Ovary (tissue), 9 donors: ENCODE measurements around the gene ZSCAN9. TPM values are rescaled to one million over a fixed set of nuclear protein-coding genes. Genes with fewer than 3 reads are reported as not detected.
A peak's percentile ranks its signal among the peaks of the same experiment; 100 is the strongest.

Experiments used
- DNase-seq, 5 donors: peaks; one replicate each; pipeline ENCODE4 v3.0.0-alpha.2; 2019 to 2020
- H3K27ac ChIP-seq, 2 donors: fragments of 200-600 bp; one replicate each; pipeline versions ENCODE4 v1.5.1 to v1.8.0; 2019 to 2022
- H3K27me3 ChIP-seq: fragments of 200-600 bp; one replicate; pipeline ENCODE4 v1.8.0; 2022
- H3K36me3 ChIP-seq: fragments of 200-600 bp; sonication (generic); one replicate; pipeline ENCODE4 v1.5.1; 2019
- H3K4me1 ChIP-seq: one replicate; pipeline ENCODE4 v1.8.1; 2013; ENCODE audit warnings: mild to moderate bottlenecking, moderate library complexity; ENCODE audit not compliant: insufficient read depth
- H3K4me3 ChIP-seq: fragments of 200-600 bp; sonication (generic); one replicate; pipeline ENCODE4 v1.5.1; 2017
- H3K9me3 ChIP-seq, 2 donors: fragments of 200-600 bp in 1 of 2; sonication (generic) in 1 of 2; one replicate each; pipeline versions ENCODE4 v1.5.1 to v1.8.1; 2013 to 2019; ENCODE audit warnings: mild to moderate bottlenecking in 1 of 2, moderate library complexity in 1 of 2
- EP300 ChIP-seq: sonication (generic); formaldehyde crosslinking; IDR thresholded peaks from one replicate; pipeline ENCODE4 v1.6.1; 2017; ENCODE audit warnings: antibody characterized with exemption
- POLR2A ChIP-seq: fragments of 450-650 bp; IDR thresholded peaks from one replicate; pipeline ENCODE4 v1.6.1; 2017; ENCODE audit warnings: antibody characterized with exemption, mild to moderate bottlenecking, moderate library complexity
- WGBS, 3 donors: extraction: QIAGEN DNeasy Blood & Tissue Kit in 1 of 3; methylation state at CpG; one replicate each; pipeline versions ENCODE4 v1.1.5 to v1.1.7; 2013 to 2017; 5-methylcytosine and 5-hydroxymethylcytosine counted together
- intact Hi-C, 4 donors: fragments of 100-400 bp; cut with DNase I; formaldehyde crosslinking; loops; one replicate each; pipeline versions ENCODE4 v1.11.0 to v1.15.1; 2022 to 2023
- polyA plus RNA-seq, 2 donors: library from polyadenylated mRNA; stranded (reverse); fragments of 200-250 nt in 1 of 2; fragments of 350-450 nt in 1 of 2; fragmentation: Illumina TruSeq in 1 of 2; extraction: RNeasy Lipid Tissue Mini Kit (QIAGEN cat#74804) in 1 of 2; gene quantifications; one replicate each; pipeline ENCODE4 v1.2.3, GENCODE V29; 2013 to 2014
- total RNA-seq, 7 donors: library from RNA; depleted of rRNA in 2 of 7; stranded (reverse); fragments of >200 nt in 2 of 7; fragmentation: NEBNext Ultra II Directional in 3 of 7; extraction: Animal tissue kit (Norgen Biotek cat#: 25700) in 3 of 7; gene quantifications; one replicate each; pipeline versions ENCODE4 v1.1.0 to v1.2.4, GENCODE V29; 2016 to 2023
- TF ChIP-seq, protein P1 (sequence below), 3 donors: fragments of 450-650 bp in 2 of 3; fragments of 200-600 bp in 1 of 3; IDR thresholded peaks; one replicate each; pipeline versions ENCODE4 v1.5.1 to v1.8.0; 2016 to 2022; ENCODE audit warnings: antibody characterized with exemption in 3 of 3, mild to moderate bottlenecking in 1 of 3
- donor health status: DM: no; HTN: no; CAD: no; lungs with moderate emphysema.
- donor health status: DM: no; HTN: no; CAD: no.
- donor health status: Bipolar disorder and iron deficiency.
- donor health status: DM: yes; HTN: yes; CAD: no.
- donor health status: DM: no; HTN: no; CAD: no.
- donor health status: DM: yes; HTN: yes; CAD: no.

Gene ZSCAN9
- total and polyA plus RNA-seq, 9 donors: 10.0 to 17.5 (median 13.7) TPM

DNA sequence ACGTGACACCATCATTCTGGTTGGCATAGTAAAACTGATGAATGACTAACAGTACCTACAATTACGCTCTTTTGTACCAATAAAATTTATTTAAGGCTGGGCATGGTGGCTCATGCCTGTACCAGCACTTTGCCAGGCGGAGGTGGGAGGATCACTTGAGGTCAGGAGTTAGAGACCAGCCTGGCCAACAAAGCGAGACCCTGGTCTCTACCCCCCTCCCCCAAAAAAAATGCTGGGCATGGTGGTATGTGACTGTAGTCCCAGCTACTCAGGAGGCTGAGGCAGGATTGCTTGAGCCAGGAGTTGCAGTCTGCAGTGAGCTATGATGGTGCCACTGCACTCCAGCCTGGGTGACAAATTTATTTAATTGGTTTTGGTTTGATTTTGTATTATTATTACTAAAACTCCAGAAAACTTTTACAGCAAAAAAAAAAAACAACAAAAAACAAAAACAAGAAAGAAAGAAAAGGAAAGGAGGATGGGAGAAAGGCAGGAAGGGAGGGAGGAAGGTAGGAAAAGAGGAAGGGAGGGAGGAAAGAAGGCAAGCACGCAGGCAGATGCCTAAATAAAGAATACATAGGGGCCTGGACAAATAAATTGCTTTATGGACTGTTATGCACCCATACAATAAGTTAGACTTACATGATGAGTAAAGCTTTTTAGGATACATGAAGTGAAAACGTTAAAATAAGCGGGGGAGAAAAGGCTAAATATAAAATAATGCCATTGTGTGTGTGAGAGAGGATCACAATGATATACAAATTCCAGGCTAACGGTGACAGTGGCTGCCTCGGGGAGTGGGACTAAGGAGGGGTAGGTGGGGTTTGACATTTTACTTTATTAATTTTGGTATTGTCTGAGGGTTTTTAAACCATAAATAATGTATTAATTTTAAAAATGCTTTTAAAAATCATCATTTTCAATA lies 682 bp upstream of the ZSCAN9 start:
- Histone ChIP-seq H3K36me3 (no peaks in the 10 kb centered on the region), H3K4me3 (peak overlapping the region; percentile 89), H3K27me3 (no peaks in the 10 kb centered on the region), H3K4me1 (peaks cover 1% of the 10 kb centered on the region), H3K27ac (no peak overlapping the region), H3K9me3 (no peaks in the 10 kb centered on the region)
- WGBS, 3 donors: 47 to 52% (median 51%) methylated on average over 9 of the region's 9 CpGs
- no peak for DNase-seq
- TF ChIP-seq POLR2A: no peak
- TF ChIP-seq, protein P1, sequence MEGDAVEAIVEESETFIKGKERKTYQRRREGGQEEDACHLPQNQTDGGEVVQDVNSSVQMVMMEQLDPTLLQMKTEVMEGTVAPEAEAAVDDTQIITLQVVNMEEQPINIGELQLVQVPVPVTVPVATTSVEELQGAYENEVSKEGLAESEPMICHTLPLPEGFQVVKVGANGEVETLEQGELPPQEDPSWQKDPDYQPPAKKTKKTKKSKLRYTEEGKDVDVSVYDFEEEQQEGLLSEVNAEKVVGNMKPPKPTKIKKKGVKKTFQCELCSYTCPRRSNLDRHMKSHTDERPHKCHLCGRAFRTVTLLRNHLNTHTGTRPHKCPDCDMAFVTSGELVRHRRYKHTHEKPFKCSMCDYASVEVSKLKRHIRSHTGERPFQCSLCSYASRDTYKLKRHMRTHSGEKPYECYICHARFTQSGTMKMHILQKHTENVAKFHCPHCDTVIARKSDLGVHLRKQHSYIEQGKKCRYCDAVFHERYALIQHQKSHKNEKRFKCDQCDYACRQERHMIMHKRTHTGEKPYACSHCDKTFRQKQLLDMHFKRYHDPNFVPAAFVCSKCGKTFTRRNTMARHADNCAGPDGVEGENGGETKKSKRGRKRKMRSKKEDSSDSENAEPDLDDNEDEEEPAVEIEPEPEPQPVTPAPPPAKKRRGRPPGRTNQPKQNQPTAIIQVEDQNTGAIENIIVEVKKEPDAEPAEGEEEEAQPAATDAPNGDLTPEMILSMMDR (IDR thresholded peaks at IDR 0.05): no peak
- TF ChIP-seq EP300: no peak
- intact Hi-C loops: loop anchor here in 2 of 4 donors (5.0 kb wide), 2 partner anchors 82 to 133 kb away; partner anchors contain the start of gene ZKSCAN8 (in 1 of the 2)

DNA sequence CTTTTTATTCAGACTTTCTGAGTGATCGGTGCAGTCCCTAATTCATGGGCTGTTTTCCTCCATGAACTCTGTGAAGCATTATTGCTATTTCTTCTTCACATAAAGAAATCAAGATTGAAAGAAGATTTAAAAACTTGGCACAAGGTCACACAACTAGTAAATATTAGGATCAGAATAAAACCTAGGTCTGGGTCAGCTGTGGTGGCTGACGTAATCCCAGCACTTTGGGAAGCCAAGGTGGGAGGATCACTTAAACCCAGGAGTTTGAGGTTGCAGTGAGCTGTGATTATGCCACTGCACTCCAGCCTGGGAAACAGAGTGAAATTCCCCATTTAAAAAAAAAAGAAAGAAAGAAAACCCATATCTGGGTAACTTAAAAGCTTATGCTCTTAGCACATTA lies 1.4 kb downstream of the ZSCAN9 start:
- no peaks in the 10 kb centered on the region for H3K36me3 ChIP-seq
- TF ChIP-seq EP300 (no peak), POLR2A (no peak)
- TF ChIP-seq, protein P1 (IDR thresholded peaks at IDR 0.05): no peak
- no peaks in the 10 kb centered on the region for H3K27me3 ChIP-seq
- no peak for DNase-seq
- intact Hi-C loops: loop anchor here in 1 of 4 donors (5.0 kb wide), 1 partner anchor 131 kb away; no protein-coding TSS in a partner anchor
- no peak overlapping the region for H3K27ac ChIP-seq
- 94 to 97% (median 95%) methylated on average over 2 of the region's 2 CpGs for WGBS, 3 donors
- no peaks in the 10 kb centered on the region for H3K9me3 ChIP-seq
- H3K4me3 ChIP-seq: no peak overlapping the region
- peaks cover 1% of the 10 kb centered on the region for H3K4me1 ChIP-seq

DNA sequence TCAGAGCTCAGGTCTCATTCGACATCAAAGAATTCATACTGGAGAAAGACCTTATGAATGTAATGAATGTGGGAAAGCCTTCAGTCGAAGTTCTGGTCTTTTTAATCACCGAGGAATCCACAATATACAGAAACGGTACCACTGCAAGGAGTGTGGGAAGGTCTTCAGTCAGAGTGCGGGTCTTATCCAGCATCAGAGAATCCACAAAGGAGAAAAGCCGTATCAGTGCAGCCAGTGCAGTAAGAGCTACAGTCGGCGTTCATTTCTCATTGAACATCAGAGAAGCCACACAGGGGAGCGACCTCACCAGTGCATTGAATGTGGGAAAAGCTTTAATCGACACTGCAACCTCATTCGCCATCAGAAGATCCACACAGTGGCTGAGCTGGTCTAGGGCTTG lies 7.7 kb downstream of the ZSCAN9 start:
- H3K4me3 ChIP-seq: no peak overlapping the region
- intact Hi-C loops: no loop called here
- no peaks in the 10 kb centered on the region for H3K4me1 ChIP-seq
- H3K27me3 ChIP-seq: no peaks in the 10 kb centered on the region
- peaks cover 0 to 3% of the 10 kb centered on the region in 2 donors for H3K9me3 ChIP-seq
- 95 to 97% (median 96%) methylated on average over 11 of the region's 11 CpGs for WGBS, 3 donors
- TF ChIP-seq EP300 (no peak), POLR2A (no peak)
- TF ChIP-seq, protein P1 (IDR thresholded peaks at IDR 0.05): no peak
- no peaks in the 10 kb centered on the region for H3K36me3 ChIP-seq
- DNase-seq: no peak
- H3K27ac ChIP-seq: no peak overlapping the region

DNA sequence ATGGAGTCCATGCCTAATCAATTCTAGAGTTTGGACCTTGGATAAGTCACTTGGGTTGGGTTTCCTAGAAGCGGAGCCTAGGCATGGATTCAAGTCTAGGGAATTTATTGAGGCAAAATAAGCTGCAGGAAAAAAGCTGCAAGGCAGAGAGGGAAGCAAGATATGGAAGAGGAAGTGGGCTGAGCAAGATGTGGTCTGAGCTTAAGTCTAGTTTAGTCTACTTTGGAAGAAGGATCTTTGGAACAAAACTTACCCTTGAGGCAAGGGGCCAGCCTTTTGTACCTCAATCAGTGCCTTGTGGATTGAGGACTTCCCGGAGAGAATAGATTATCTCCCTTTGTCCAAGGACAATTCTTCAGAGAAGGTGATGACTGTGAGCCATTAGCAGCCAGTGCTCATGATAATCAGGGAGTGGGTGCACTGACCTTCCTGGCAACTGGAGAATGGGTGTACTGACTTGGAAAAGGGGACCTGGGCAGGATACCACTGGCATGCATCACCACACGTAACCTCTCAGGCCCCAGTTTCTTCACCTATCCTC lies 10.9 kb downstream of the ZSCAN9 start:
- Histone ChIP-seq H3K36me3 (no peaks in the 10 kb centered on the region), H3K4me1 (no peaks in the 10 kb centered on the region), H3K4me3 (no peak overlapping the region), H3K27me3 (no peaks in the 10 kb centered on the region), H3K27ac (no peak overlapping the region), H3K9me3 (peaks cover 0 to 3% of the 10 kb centered on the region in 2 donors)
- 74 to 92% (median 77%) methylated on average over 3 of the region's 3 CpGs for WGBS, 3 donors
- no peak for DNase-seq
- TF ChIP-seq, protein P1 (IDR thresholded peaks at IDR 0.05): no peak
- TF ChIP-seq EP300 (no peak), POLR2A (no peak)
- intact Hi-C loops: no loop called here
